HepG2 (cell line): ENCODE measurements around the gene ULBP1. TPM values are rescaled to one million over a fixed set of nuclear protein-coding genes. Genes with fewer than 3 reads are reported as not detected.
A peak's percentile ranks its signal among the peaks of the same experiment; 100 is the strongest.

ENCODE experiments used
- FOXP1 ChIP-seq, 2 experiments: fragments of 450-650 bp in 1 of 2; IDR thresholded peaks; 2 replicates each; pipeline ENCODE4 v1.6.1; 2017 to 2018; ENCODE audit warnings: antibody characterized with exemption in 1 of 2
- NONO ChIP-seq, 2 experiments: fragments of 450-650 bp in 1 of 2; sonication (generic) in 1 of 2; formaldehyde crosslinking in 1 of 2; IDR thresholded peaks in 1 of 2; conservative IDR thresholded peaks in 1 of 2; 2 replicates each; pipeline versions ENCODE4 v1.6.1 to v1.8.0; 2017 to 2022; ENCODE audit warnings: mild to moderate bottlenecking in 1 of 2, missing genetic modification reagents in 1 of 2, moderate library complexity in 1 of 2
- NRL ChIP-seq: sonication (generic); formaldehyde crosslinking; IDR thresholded peaks from 2 replicates; pipeline ENCODE4 v1.5.0; 2020; ENCODE audit warnings: missing genetic modification reagents, mild to moderate bottlenecking, moderate library complexity, borderline replicate concordance
- RARG ChIP-seq: sonication (generic); formaldehyde crosslinking; IDR thresholded peaks from 2 replicates; pipeline ENCODE4 v1.4.0; 2020; ENCODE audit warnings: low read depth, mild to moderate bottlenecking, missing genetic modification reagents
- RBAK ChIP-seq: sonication (generic); formaldehyde crosslinking; IDR thresholded peaks from 2 replicates; pipeline ENCODE4 v1.5.1; 2020; ENCODE audit warnings: mild to moderate bottlenecking, missing genetic modification reagents
- ZBTB49 ChIP-seq: sonication (generic); formaldehyde crosslinking; IDR thresholded peaks from 2 replicates; pipeline ENCODE4 v1.4.0; 2020; ENCODE audit warnings: missing genetic modification reagents, borderline replicate concordance
- ZNF7 ChIP-seq: IDR thresholded peaks from 2 replicates; pipeline ENCODE4 v1.6.1; 2016; ENCODE audit warnings: missing biosample characterization, missing genetic modification reagents
- polyA plus RNA-seq, 8 experiments: library from polyadenylated mRNA; depleted of rRNA in 3 of 8; stranded (reverse) in 7 of 8; unstranded in 1 of 8; fragments of >200 nt; fragmentation: Illumina TruSeq in 4 of 8; extraction: Trizol in 4 of 8; gene quantifications; 2 replicates each; pipeline versions ENCODE4 v1.2.1 to v1.2.3, GENCODE V29; 2011 to 2016; ENCODE audit warnings: low read depth in 4 of 8, missing spikeins in 1 of 8, mixed read lengths in 1 of 8; ENCODE audit not compliant: insufficient read depth in 1 of 8
- total RNA-seq, 5 experiments: library from RNA; depleted of rRNA; stranded (reverse); fragments of >200 nt; fragmentation: Illumina TruSeq; extraction: Trizol; gene quantifications; 2 replicates each; pipeline ENCODE4 v1.2.3, GENCODE V29; 2016; ENCODE audit warnings: low read depth in 1 of 5
- TF ChIP-seq, protein P1 (sequence below): sonication (generic); formaldehyde crosslinking; IDR thresholded peaks from 2 replicates; pipeline ENCODE4 v1.4.0; 2020; ENCODE audit warnings: missing genetic modification reagents, low read depth, mild to moderate bottlenecking, borderline replicate concordance
- TF ChIP-seq, protein P2 (sequence below): sonication (generic); formaldehyde crosslinking; IDR thresholded peaks from 2 replicates; pipeline ENCODE4 v1.4.0; 2020; ENCODE audit warnings: mild to moderate bottlenecking, missing genetic modification reagents
- TF ChIP-seq, protein P3 (sequence below): sonication (generic); formaldehyde crosslinking; conservative IDR thresholded peaks from 2 replicates; pipeline ENCODE4 v1.8.0; 2022; ENCODE audit warnings: mild to moderate bottlenecking, moderate library complexity, missing genetic modification reagents
- TF ChIP-seq, protein P4 (sequence below): sonication (generic); formaldehyde crosslinking; IDR thresholded peaks from 2 replicates; pipeline ENCODE4 v1.4.0; 2020; ENCODE audit warnings: mild to moderate bottlenecking, missing genetic modification reagents
- TF ChIP-seq, protein P5 (sequence below): sonication (generic); formaldehyde crosslinking; IDR thresholded peaks from 2 replicates; pipeline ENCODE4 v1.8.0; 2022; ENCODE audit warnings: mild to moderate bottlenecking, missing genetic modification reagents, moderate library complexity

The ULBP1 gene
- total and polyA plus RNA-seq, 2 of the 13 experiments (the other 11 are each of a cell fraction or from before 2014, with no cell fraction given), result 0.04 to 0.09 TPM

- TF ChIP-seq, protein P1, sequence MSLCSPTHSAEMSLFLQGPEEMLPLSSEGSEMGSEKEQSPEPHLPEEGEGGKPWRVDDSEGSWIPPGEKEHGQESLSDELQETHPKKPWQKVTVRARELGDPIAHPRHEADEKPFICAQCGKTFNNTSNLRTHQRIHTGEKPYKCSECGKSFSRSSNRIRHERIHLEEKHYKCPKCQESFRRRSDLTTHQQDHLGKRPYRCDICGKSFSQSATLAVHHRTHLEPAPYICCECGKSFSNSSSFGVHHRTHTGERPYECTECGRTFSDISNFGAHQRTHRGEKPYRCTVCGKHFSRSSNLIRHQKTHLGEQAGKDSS (CRISPR knock-in tag), result no peak
- TF ChIP-seq NRL (CRISPR knock-in tag) (no peak), RBAK (CRISPR knock-in tag) (no peak), FOXP1 (IDR thresholded peaks at IDR 0.05) (no peak), FOXP1 (CRISPR knock-in tag; IDR thresholded peaks at IDR 0.05) (no peak), ZNF7 (CRISPR knock-in tag) (no peak), NONO (IDR thresholded peaks at IDR 0.05) (no peak), NONO (CRISPR knock-in tag; conservative IDR thresholded peaks at IDR 0.05) (no peak), ZBTB49 (CRISPR knock-in tag) (no peak), RARG (CRISPR knock-in tag) (0 out of 2 replicates have a peak, but pooled peaks have one; percentile 35)
- TF ChIP-seq, protein P2, sequence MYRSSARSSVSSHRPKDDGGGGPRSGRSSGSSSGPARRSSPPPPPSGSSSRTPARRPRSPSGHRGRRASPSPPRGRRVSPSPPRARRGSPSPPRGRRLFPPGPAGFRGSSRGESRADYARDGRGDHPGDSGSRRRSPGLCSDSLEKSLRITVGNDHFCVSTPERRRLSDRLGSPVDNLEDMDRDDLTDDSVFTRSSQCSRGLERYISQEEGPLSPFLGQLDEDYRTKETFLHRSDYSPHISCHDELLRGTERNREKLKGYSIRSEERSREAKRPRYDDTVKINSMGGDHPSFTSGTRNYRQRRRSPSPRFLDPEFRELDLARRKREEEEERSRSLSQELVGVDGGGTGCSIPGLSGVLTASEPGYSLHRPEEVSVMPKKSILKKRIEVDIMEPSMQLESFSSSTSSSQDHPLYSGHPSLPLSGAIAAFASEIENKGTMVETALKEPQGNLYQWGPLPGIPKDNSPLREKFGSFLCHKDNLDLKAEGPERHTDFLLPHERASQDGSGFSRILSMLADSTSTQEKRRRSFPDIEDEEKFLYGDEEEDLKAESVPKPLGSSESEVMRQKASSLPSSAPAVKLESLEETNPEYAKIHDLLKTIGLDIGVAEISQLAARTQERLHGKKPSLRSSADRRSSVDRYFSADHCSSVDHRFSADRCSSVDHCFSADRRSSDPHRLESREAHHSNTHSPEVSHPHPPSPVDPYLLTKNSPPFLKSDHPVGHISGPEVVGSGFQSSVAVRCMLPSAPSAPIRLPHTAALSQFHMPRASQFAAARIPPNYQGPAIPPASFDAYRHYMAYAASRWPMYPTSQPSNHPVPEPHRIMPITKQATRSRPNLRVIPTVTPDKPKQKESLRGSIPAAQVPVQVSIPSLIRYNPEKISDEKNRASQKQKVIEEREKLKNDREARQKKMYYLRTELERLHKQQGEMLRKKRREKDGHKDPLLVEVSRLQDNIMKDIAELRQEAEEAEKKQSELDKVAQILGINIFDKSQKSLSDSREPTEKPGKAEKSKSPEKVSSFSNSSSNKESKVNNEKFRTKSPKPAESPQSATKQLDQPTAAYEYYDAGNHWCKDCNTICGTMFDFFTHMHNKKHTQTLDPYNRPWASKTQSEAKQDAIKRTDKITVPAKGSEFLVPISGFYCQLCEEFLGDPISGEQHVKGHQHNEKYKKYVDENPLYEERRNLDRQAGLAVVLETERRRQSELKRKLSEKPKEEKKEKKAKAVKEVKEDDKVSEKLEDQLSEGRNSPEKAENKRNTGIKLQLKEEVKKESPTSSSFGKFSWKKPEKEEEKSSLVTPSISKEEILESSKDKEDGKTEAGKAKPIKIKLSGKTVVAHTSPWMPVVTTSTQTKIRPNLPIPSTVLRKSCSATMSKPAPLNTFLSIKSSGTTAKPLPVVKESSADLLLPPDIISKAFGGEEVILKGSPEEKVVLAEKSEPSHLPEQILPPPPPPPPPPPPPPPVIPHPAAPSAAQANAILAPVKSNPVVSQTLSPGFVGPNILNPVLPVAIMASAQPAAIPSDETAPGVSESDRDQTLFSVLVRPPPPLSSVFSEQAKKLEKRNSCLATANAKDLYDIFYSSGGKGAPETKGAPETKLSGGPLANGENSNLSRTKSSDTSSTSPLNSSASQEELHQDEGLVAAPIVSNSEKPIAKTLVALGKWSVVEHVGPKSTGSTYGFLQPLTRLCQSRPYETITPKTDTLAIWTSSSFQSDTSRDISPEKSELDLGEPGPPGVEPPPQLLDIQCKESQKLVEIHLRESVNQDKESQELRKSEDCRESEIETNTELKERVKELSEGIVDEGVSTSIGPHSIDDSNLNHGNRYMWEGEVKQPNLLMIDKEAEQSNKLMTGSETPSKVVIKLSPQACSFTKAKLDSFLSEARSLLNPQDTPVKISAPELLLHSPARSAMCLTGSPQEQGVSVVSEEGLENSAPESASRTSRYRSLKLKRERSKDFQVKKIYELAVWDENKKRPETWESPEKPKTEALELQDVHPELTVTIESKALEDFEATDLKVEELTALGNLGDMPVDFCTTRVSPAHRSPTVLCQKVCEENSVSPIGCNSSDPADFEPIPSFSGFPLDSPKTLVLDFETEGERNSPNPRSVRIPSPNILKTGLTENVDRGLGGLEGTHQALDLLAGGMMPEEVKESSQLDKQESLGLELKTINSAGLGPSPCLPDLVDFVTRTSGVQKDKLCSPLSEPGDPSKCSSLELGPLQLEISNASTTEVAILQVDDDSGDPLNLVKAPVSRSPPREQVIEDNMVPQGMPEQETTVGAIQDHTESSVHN (CRISPR knock-in tag), result no peak
- TF ChIP-seq, protein P3, sequence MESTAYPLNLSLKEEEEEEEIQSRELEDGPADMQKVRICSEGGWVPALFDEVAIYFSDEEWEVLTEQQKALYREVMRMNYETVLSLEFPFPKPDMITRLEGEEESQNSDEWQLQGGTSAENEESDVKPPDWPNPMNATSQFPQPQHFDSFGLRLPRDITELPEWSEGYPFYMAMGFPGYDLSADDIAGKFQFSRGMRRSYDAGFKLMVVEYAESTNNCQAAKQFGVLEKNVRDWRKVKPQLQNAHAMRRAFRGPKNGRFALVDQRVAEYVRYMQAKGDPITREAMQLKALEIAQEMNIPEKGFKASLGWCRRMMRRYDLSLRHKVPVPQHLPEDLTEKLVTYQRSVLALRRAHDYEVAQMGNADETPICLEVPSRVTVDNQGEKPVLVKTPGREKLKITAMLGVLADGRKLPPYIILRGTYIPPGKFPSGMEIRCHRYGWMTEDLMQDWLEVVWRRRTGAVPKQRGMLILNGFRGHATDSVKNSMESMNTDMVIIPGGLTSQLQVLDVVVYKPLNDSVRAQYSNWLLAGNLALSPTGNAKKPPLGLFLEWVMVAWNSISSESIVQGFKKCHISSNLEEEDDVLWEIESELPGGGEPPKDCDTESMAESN, result 0 out of 2 replicates have a peak, but pooled peaks have one; percentile 29
- TF ChIP-seq, protein P4, sequence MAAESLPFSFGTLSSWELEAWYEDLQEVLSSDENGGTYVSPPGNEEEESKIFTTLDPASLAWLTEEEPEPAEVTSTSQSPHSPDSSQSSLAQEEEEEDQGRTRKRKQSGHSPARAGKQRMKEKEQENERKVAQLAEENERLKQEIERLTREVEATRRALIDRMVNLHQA, result no peak
- TF ChIP-seq, protein P5, sequence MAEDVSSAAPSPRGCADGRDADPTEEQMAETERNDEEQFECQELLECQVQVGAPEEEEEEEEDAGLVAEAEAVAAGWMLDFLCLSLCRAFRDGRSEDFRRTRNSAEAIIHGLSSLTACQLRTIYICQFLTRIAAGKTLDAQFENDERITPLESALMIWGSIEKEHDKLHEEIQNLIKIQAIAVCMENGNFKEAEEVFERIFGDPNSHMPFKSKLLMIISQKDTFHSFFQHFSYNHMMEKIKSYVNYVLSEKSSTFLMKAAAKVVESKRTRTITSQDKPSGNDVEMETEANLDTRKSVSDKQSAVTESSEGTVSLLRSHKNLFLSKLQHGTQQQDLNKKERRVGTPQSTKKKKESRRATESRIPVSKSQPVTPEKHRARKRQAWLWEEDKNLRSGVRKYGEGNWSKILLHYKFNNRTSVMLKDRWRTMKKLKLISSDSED (CRISPR knock-in tag), result no peak
Observed at GRCh38 chr6:149925253-149925973, 38.3 kb upstream of the ULBP1 start (continued).
